ENCODE data around the gene ZC3H12C. TPM values are rescaled to one million over a fixed set of nuclear protein-coding genes. Genes with fewer than 3 reads are reported as not detected.

ZC3H12C gene
- total RNA-seq, 2 experiments from 2014 or later = 0.28 TPM

GRCh38 chr11:110096496-110096895, 3.3 kb downstream of the ZC3H12C start:
- Mint-ChIP-seq H3K4me3 (no peak overlapping the region), H3K27ac (no peak overlapping the region), H3K4me1 (peaks cover 2% of the 10 kb centered on the region), H3K36me3 (peaks cover 2% of the 10 kb centered on the region), H3K27me3 (peaks cover 52% of the 10 kb centered on the region), H3K9me3 (no peaks in the 10 kb centered on the region)
- POLR2A ChIA-PET = no interaction called here
- DNase-seq = no peak
- no peak for ATAC-seq (ENCODE audit: low read depth)

DNA sequence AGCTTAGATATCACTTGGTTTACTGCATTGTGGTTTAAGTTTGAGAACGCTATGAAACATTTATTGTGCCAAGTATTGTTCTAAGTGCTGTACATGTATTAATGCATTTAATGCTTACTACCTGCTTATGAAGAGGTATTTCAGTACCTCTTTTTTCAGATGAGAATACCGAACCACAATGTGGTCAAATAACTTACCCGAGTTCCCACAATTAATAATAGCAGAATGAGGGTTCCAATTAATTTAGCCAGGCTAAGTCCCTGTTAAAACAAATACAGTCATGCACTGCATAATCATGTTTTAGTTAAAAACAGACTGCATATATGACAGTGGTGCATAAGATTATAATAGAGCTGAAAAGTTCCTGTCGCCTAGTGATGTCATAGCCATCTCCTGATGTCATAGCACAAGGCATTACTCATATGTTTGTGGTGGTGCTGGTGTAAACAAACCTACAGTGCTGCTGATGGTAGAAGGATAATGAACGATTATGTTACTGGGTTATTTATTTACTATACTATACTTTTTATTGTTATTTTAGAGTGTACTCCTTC, 4.3 kb downstream of the ZC3H12C start:
- H3K4me1 Mint-ChIP-seq = no peaks in the 10 kb centered on the region
- no peaks in the 10 kb centered on the region for H3K36me3 Mint-ChIP-seq
- no peak overlapping the region for H3K27ac Mint-ChIP-seq
- peaks cover 42% of the 10 kb centered on the region for H3K27me3 Mint-ChIP-seq
- POLR2A ChIA-PET = no interaction called here
- no peaks in the 10 kb centered on the region for H3K9me3 Mint-ChIP-seq
- ATAC-seq (ENCODE audit: low read depth) = no peak
- DNase-seq = no peak
- no peak overlapping the region for H3K4me3 Mint-ChIP-seq

GRCh38 chr11:110098645-110099044, 5.5 kb downstream of the ZC3H12C start:
- H3K27me3 Mint-ChIP-seq = peaks cover 39% of the 10 kb centered on the region
- no peaks in the 10 kb centered on the region for H3K4me1 Mint-ChIP-seq
- no peak overlapping the region for H3K4me3 Mint-ChIP-seq
- POLR2A ChIA-PET = no interaction called here
- no peaks in the 10 kb centered on the region for H3K9me3 Mint-ChIP-seq
- no peak for DNase-seq
- H3K36me3 Mint-ChIP-seq = no peaks in the 10 kb centered on the region
- ATAC-seq (ENCODE audit: low read depth) = no peak
- no peak overlapping the region for H3K27ac Mint-ChIP-seq

GRCh38 chr11:110100476-110101240, 7.5 kb downstream of the ZC3H12C start:
- H3K36me3 Mint-ChIP-seq = no peaks in the 10 kb centered on the region
- DNase-seq (no peak), ATAC-seq (ENCODE audit: low read depth) (no peak)
- H3K9me3 Mint-ChIP-seq = no peaks in the 10 kb centered on the region
- POLR2A ChIA-PET = no interaction called here
- peaks cover 20% of the 10 kb centered on the region for H3K27me3 Mint-ChIP-seq
- H3K27ac Mint-ChIP-seq = no peak overlapping the region
- no peaks in the 10 kb centered on the region for H3K4me1 Mint-ChIP-seq
- no peak overlapping the region for H3K4me3 Mint-ChIP-seq

DNA sequence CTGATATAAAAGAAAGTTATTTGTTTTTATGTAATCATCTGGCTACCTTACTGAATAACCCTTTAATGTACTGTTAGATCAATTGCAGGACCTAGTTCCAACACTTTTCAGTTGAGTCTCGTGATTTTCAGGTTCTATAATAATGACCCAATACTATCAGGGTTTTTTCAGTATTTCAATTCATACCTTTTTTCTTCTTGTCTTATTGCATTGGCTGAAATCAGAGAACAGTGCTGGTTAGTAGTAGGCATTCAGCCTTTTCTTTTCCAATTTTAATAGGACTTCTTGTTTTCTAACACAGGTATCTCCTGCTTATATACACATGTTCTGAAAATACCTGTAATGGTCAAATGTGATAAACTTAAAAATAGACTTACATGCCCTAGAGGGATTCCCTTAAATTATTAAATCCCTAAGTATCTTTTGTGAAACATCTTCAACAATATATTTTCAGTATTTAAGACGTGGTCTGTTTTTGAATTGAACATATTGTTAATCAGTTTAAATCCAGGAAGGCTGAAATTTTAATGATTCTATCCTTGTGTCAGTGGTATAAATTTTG, 13.6 kb downstream of the ZC3H12C start:
- Mint-ChIP-seq H3K4me3 (no peak overlapping the region), H3K27ac (no peak overlapping the region), H3K27me3 (peaks cover 19% of the 10 kb centered on the region), H3K4me1 (no peaks in the 10 kb centered on the region), H3K36me3 (no peaks in the 10 kb centered on the region), H3K9me3 (peaks cover 3% of the 10 kb centered on the region)
- DNase-seq (no peak), ATAC-seq (ENCODE audit: low read depth) (no peak)
- POLR2A ChIA-PET = no interaction called here

GRCh38 chr11:110110854-110111253, 17.7 kb downstream of the ZC3H12C start:
- Mint-ChIP-seq H3K27ac (no peak overlapping the region), H3K4me1 (no peaks in the 10 kb centered on the region), H3K36me3 (no peaks in the 10 kb centered on the region), H3K4me3 (no peak overlapping the region), H3K27me3 (peaks cover 21% of the 10 kb centered on the region), H3K9me3 (peaks cover 3% of the 10 kb centered on the region)
- DNase-seq (no peak), ATAC-seq (ENCODE audit: low read depth) (no peak)
- POLR2A ChIA-PET = no interaction called here

DNA sequence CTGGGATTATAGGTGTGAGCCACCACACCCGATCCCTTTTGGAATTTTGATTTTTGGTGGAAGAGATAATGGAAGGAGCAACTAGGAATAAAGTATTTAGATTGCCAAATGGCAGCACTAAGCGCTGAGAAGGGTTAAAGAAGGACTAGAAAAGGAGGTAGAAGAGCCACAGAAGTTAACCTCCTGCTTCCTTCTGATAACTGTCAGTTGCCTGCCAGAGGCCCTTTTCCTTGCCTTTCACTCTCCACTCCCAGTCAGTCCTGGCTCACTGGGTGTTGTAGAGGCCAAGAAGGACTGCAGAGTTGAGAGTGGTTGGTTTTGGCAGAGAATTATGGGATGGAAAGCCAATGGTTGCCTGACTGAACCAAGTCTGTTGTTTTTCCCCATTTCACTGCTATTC, 19.3 kb downstream of the ZC3H12C start:
- Mint-ChIP-seq H3K27ac (no peak overlapping the region), H3K4me3 (no peak overlapping the region), H3K27me3 (peaks cover 26% of the 10 kb centered on the region), H3K36me3 (no peaks in the 10 kb centered on the region), H3K4me1 (no peaks in the 10 kb centered on the region), H3K9me3 (peaks cover 3% of the 10 kb centered on the region)
- no peak for DNase-seq
- ATAC-seq (ENCODE audit: low read depth) = no peak
- POLR2A ChIA-PET = no interaction called here

GRCh38 chr11:110113505-110113904, 20.3 kb downstream of the ZC3H12C start:
- POLR2A ChIA-PET = no interaction called here
- Mint-ChIP-seq H3K4me3 (no peak overlapping the region), H3K36me3 (no peaks in the 10 kb centered on the region), H3K9me3 (peaks cover 3% of the 10 kb centered on the region), H3K27me3 (peaks cover 23% of the 10 kb centered on the region), H3K27ac (no peak overlapping the region), H3K4me1 (no peaks in the 10 kb centered on the region)
- ATAC-seq (ENCODE audit: low read depth) (no peak), DNase-seq (no peak)

DNA sequence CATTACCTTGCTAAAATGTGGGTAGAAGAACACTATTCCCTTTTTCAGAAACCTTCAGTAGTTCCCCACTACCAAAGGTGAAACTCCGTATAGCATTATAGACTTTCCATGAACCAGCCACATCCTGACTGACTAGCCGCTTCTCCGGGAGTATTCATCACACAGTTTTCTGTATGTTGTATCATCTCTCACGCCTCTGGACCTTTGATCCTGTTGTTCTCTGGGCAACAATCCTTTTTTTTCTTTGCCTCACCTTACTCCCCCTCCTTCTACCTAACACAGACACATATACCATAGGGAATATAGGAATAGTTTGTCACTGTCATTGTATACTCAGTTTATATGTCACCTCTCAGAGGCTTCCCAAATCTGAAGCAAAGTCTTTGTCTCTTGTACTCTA, 20.8 kb downstream of the ZC3H12C start:
- Mint-ChIP-seq H3K27me3 (peaks cover 20% of the 10 kb centered on the region), H3K36me3 (no peaks in the 10 kb centered on the region), H3K4me1 (no peaks in the 10 kb centered on the region), H3K27ac (no peak overlapping the region), H3K9me3 (no peaks in the 10 kb centered on the region), H3K4me3 (no peak overlapping the region)
- ATAC-seq (ENCODE audit: low read depth) (no peak), DNase-seq (no peak)
- POLR2A ChIA-PET = no interaction called here

- Mint-ChIP-seq H3K4me1 (no peaks in the 10 kb centered on the region), H3K27me3 (peaks cover 8% of the 10 kb centered on the region), H3K36me3 (no peaks in the 10 kb centered on the region), H3K9me3 (no peaks in the 10 kb centered on the region), H3K4me3 (no peak overlapping the region), H3K27ac (no peak overlapping the region)
- ATAC-seq (ENCODE audit: low read depth) = no peak
- DNase-seq = no peak
- POLR2A ChIA-PET = no interaction called here
Observed at GRCh38 chr11:110119317-110119716, 26.1 kb downstream of the ZC3H12C start.

DNA sequence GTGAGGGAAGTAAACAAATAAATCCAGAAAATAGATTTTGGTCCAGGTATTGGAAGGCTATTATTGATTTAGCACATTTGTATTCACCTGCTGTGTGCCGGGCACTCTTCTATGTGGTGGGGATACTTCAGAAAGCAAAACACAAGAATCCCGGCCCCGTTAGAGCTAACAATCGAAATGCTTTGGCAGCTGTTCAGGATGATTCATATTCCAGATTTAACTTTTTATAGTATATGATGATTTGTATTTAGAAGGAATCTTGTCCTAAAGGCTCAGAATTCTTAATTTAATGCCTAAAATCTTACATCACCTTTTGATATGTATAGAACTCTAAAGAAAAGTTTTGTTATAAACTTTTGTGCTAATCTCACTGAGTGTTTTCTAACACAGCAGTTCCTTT, 28.0 kb downstream of the ZC3H12C start:
- ATAC-seq (ENCODE audit: low read depth) = no peak
- Mint-ChIP-seq H3K27ac (no peak overlapping the region), H3K4me3 (no peak overlapping the region)

DNA sequence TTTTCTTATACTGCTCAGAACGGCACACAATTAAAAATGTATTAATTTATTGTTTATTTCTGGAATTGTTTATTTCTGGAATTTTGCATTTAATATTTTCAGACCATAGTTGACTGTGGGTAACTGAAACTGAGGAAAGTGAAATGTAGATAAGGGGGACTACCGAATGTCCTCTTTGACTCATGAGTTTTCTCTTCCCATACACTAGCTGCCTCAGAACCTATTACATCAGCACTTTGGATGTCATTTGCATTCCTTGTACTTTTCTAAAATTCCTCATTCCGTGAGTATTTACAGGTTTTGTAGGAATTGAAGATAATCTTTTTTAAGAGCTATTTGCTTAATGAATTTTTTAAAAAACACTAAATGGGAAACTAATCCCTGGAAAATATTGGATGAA, 29.8 kb downstream of the ZC3H12C start:
- Mint-ChIP-seq H3K27me3 (peaks cover 6% of the 10 kb centered on the region), H3K36me3 (no peaks in the 10 kb centered on the region), H3K27ac (no peak overlapping the region), H3K4me3 (no peak overlapping the region), H3K4me1 (no peaks in the 10 kb centered on the region), H3K9me3 (no peaks in the 10 kb centered on the region)
- no peak for DNase-seq
- ATAC-seq (ENCODE audit: low read depth) = no peak
- POLR2A ChIA-PET = no interaction called here

More for the DNA sequence above, 28.0 kb downstream of the ZC3H12C start:
- Mint-ChIP-seq H3K9me3 (no peaks in the 10 kb centered on the region), H3K4me1 (no peaks in the 10 kb centered on the region), H3K27me3 (peaks cover 4% of the 10 kb centered on the region), H3K36me3 (no peaks in the 10 kb centered on the region)
- DNase-seq = no peak
- POLR2A ChIA-PET = no interaction called here

DNA sequence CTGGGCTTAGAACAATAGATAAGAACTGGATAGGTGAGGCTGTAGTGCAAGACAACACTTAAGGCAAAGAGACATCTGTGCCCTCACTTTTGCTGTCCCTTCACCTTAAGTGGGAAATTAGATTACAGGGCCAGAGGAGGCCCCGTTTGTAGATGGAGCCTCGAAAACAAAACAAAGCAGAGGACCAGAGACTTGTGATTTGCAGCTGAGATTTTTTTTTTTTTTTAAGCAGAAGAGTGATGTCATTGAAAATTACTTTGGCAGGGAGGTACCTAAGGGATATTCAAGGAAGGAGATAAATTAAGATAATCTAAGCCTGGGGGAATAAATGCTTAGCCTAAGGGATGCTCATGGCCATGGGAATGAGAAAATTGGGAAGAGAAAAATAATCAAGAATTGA, 31.4 kb downstream of the ZC3H12C start:
- Mint-ChIP-seq H3K4me1 (no peaks in the 10 kb centered on the region), H3K27me3 (peaks cover 6% of the 10 kb centered on the region), H3K9me3 (no peaks in the 10 kb centered on the region), H3K4me3 (no peak overlapping the region), H3K27ac (no peak overlapping the region), H3K36me3 (no peaks in the 10 kb centered on the region)
- POLR2A ChIA-PET = no interaction called here
- DNase-seq (no peak), ATAC-seq (ENCODE audit: low read depth) (no peak)

- Mint-ChIP-seq H3K27ac (no peak overlapping the region), H3K27me3 (peaks cover 9% of the 10 kb centered on the region), H3K4me3 (no peak overlapping the region), H3K4me1 (no peaks in the 10 kb centered on the region), H3K36me3 (no peaks in the 10 kb centered on the region), H3K9me3 (no peaks in the 10 kb centered on the region)
- POLR2A ChIA-PET = no interaction called here
- DNase-seq (no peak), ATAC-seq (ENCODE audit: low read depth) (no peak)
Observed at GRCh38 chr11:110125632-110126031, 32.4 kb downstream of the ZC3H12C start.

All from activated naive CD8-positive, alpha-beta T cell treated with anti-CD3 and anti-CD28 coated beads, Interleukin-2, amount 10 ng/mL, durations not matched to agents 7 days and 5 days (primary cell).